Osteocyte (in vitro differentiated cells): ENCODE data around the gene SGCE. TPM values are rescaled to one million over a fixed set of nuclear protein-coding genes. Genes with fewer than 3 reads are reported as not detected.

ENCODE experiments used
- DNase-seq: peaks from one replicate; pipeline ENCODE4 v3.0.0; 2021; ENCODE audit warnings: mixed read lengths; ENCODE audit not compliant: unreplicated experiment; ENCODE audit errors: extremely low spot score
- H3K27ac Mint-ChIP-seq: one replicate; pipeline ENCODE4 v1.8.0; 2021; ENCODE audit warnings: mild to moderate bottlenecking, mixed read lengths; ENCODE audit not compliant: unreplicated experiment
- H3K27me3 Mint-ChIP-seq: one replicate; pipeline ENCODE4 v1.8.0; 2021; ENCODE audit warnings: mixed read lengths; ENCODE audit not compliant: unreplicated experiment
- H3K36me3 Mint-ChIP-seq: one replicate; pipeline ENCODE4 v1.8.0; 2021; ENCODE audit warnings: mixed read lengths; ENCODE audit not compliant: unreplicated experiment
- H3K4me1 Mint-ChIP-seq: one replicate; pipeline ENCODE4 v1.8.0; 2021; ENCODE audit warnings: mixed read lengths; ENCODE audit not compliant: unreplicated experiment
- H3K4me3 Mint-ChIP-seq: one replicate; pipeline ENCODE4 v1.8.0; 2021; ENCODE audit warnings: mild to moderate bottlenecking, moderate library complexity, mixed read lengths; ENCODE audit not compliant: unreplicated experiment
- H3K9me3 Mint-ChIP-seq: one replicate; pipeline ENCODE4 v1.8.0; 2021; ENCODE audit warnings: mixed read lengths; ENCODE audit not compliant: unreplicated experiment
- total RNA-seq: library from RNA; stranded (reverse); gene quantifications from 2 replicates; pipeline ENCODE4 v1.2.1, GENCODE V29; 2021
- TF ChIP-seq, protein P1 (sequence below): fragments of 200-600 bp; sonication (generic); IDR thresholded peaks from 2 replicates; pipeline ENCODE4 v1.5.0; 2021; ENCODE audit warnings: antibody characterized with exemption, mild to moderate bottlenecking, moderate library complexity

SGCE gene
- total RNA-seq, 1 donor from 2014 or later, result 85.6 TPM

- TF ChIP-seq, protein P1, sequence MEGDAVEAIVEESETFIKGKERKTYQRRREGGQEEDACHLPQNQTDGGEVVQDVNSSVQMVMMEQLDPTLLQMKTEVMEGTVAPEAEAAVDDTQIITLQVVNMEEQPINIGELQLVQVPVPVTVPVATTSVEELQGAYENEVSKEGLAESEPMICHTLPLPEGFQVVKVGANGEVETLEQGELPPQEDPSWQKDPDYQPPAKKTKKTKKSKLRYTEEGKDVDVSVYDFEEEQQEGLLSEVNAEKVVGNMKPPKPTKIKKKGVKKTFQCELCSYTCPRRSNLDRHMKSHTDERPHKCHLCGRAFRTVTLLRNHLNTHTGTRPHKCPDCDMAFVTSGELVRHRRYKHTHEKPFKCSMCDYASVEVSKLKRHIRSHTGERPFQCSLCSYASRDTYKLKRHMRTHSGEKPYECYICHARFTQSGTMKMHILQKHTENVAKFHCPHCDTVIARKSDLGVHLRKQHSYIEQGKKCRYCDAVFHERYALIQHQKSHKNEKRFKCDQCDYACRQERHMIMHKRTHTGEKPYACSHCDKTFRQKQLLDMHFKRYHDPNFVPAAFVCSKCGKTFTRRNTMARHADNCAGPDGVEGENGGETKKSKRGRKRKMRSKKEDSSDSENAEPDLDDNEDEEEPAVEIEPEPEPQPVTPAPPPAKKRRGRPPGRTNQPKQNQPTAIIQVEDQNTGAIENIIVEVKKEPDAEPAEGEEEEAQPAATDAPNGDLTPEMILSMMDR, result no peak
- H3K36me3 Mint-ChIP-seq, result peaks cover 3% of the 10 kb centered on the region
- H3K4me1 Mint-ChIP-seq, result no peaks in the 10 kb centered on the region
- H3K4me3 Mint-ChIP-seq, result no peak overlapping the region
- H3K9me3 Mint-ChIP-seq, result no peaks in the 10 kb centered on the region
- no peak for DNase-seq
- no peaks in the 10 kb centered on the region for H3K27me3 Mint-ChIP-seq
- no peak overlapping the region for H3K27ac Mint-ChIP-seq
Measured at GRCh38 chr7:94666879-94667587, 11.1 kb upstream of the SGCE start.

GRCh38 chr7:94665426-94665825 lies 9.5 kb upstream of the SGCE start:
- no peaks in the 10 kb centered on the region for H3K4me1 Mint-ChIP-seq
- no peak overlapping the region for H3K4me3 Mint-ChIP-seq
- no peaks in the 10 kb centered on the region for H3K9me3 Mint-ChIP-seq
- TF ChIP-seq, protein P1, result no peak
- DNase-seq, result no peak
- H3K27me3 Mint-ChIP-seq, result no peaks in the 10 kb centered on the region
- H3K27ac Mint-ChIP-seq, result no peak overlapping the region
- H3K36me3 Mint-ChIP-seq, result peaks cover 3% of the 10 kb centered on the region

DNA sequence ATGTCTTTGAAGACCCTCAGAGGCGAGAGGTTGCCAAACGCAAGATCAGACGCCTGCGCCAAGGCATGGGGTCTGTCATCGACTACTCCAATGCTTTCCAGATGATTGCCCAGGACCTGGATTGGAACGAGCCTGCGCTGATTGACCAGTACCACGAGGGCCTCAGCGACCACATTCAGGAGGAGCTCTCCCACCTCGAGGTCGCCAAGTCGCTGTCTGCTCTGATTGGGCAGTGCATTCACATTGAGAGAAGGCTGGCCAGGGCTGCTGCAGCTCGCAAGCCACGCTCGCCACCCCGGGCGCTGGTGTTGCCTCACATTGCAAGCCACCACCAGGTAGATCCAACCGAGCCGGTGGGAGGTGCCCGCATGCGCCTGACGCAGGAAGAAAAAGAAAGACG lies 8.1 kb upstream of the SGCE start:
- DNase-seq, result no peak
- Mint-ChIP-seq H3K4me1 (no peaks in the 10 kb centered on the region), H3K27ac (no peak overlapping the region), H3K4me3 (no peak overlapping the region), H3K27me3 (no peaks in the 10 kb centered on the region), H3K36me3 (peaks cover 3% of the 10 kb centered on the region), H3K9me3 (no peaks in the 10 kb centered on the region)
- TF ChIP-seq, protein P1, result no peak

DNA sequence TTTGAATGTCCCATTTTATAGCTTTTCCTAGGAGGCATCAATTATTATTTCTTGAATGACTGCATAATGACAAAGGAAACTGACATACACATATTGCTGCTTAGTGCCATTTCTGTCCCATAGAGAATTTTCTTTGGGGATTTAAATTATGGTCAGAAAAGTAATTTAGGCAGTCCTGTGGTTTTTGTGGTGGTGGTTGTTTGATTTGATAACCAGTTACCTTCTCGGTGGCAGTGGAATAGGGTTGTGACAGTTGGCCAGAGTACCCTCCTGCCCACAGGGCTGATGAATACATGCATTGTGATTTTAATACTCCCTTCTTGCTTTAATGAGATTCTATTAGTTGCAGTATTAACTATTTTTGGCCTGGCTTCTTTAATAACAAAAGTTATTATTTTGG lies 6.6 kb upstream of the SGCE start:
- no peak overlapping the region for H3K27ac Mint-ChIP-seq
- TF ChIP-seq, protein P1, result no peak
- H3K27me3 Mint-ChIP-seq, result no peaks in the 10 kb centered on the region
- DNase-seq, result no peak
- no peak overlapping the region for H3K4me3 Mint-ChIP-seq
- peaks cover 3% of the 10 kb centered on the region for H3K36me3 Mint-ChIP-seq
- H3K4me1 Mint-ChIP-seq, result no peaks in the 10 kb centered on the region
- no peaks in the 10 kb centered on the region for H3K9me3 Mint-ChIP-seq

GRCh38 chr7:94660006-94660405 lies 4.1 kb upstream of the SGCE start:
- no peak overlapping the region for H3K4me3 Mint-ChIP-seq

More at GRCh38 chr7:94660006-94660405, 4.1 kb upstream of the SGCE start:
- TF ChIP-seq, protein P1, result no peak
- no peaks in the 10 kb centered on the region for H3K36me3 Mint-ChIP-seq
- H3K27me3 Mint-ChIP-seq, result no peaks in the 10 kb centered on the region
- H3K27ac Mint-ChIP-seq, result no peak overlapping the region
- no peak for DNase-seq
- no peaks in the 10 kb centered on the region for H3K9me3 Mint-ChIP-seq
- H3K4me1 Mint-ChIP-seq, result no peaks in the 10 kb centered on the region
